A673 (cell line): Measurements from ENCODE around the gene NAPB. TPM values are rescaled to one million over a fixed set of nuclear protein-coding genes. Genes with fewer than 3 reads are reported as not detected.
A peak's percentile ranks its signal among the peaks of the same experiment; 100 is the strongest.

ENCODE experiments used
- BruUV-seq: library from RNA; stranded (reverse); fragments of 400-500 nt; replicated peaks from 2 replicates; lab custom pipeline; 2021; lab: Mats Ljungman, UMichigan
- CTCF ChIA-PET: fragments of 300-600 bp; sonication (Branson Sonifier 250); formaldehyde crosslinking; loops from one replicate; lab custom pipeline; 2022; ENCODE audit warnings: antibody characterized with exemption; lab: Charles Lee
- POLR2A ChIA-PET: fragments of 300-600 bp; sonication (Branson Sonifier 250); formaldehyde crosslinking; loops from one replicate; lab custom pipeline; 2022; ENCODE audit warnings: antibody characterized with exemption; ENCODE audit not compliant: low non-redundant PET; lab: Charles Lee
- DNase-seq: peaks from one replicate; pipeline ENCODE4 v3.0.0-alpha.2; 2015; ENCODE audit warnings: low spot score
- H3K27ac ChIP-seq: fragments of 200-600 bp; sonication (generic); 2 replicates; pipeline ENCODE4 v1.5.1; 2016; ENCODE audit warnings: mixed run types, low read depth, mild to moderate bottlenecking, mixed read lengths, antibody characterized with exemption, low read length; ENCODE audit not compliant: poor library complexity, severe bottlenecking
- H3K27me3 ChIP-seq: fragments of 200-600 bp; sonication (generic); replicated peaks from 2 replicates; pipeline ENCODE4 v1.6.1; 2017; ENCODE audit warnings: mixed run types, low read depth, mild to moderate bottlenecking, mixed read lengths, antibody characterized with exemption, low read length; ENCODE audit not compliant: insufficient read depth, poor library complexity
- H3K36me3 ChIP-seq: fragments of 200-600 bp; sonication (generic); 2 replicates; pipeline ENCODE4 v1.6.1; 2016; ENCODE audit warnings: mixed run types, mild to moderate bottlenecking, mixed read lengths, antibody characterized with exemption, low read length; ENCODE audit not compliant: insufficient read depth, poor library complexity, severe bottlenecking
- H3K4me1 ChIP-seq: fragments of 200-600 bp; sonication (generic); 2 replicates; pipeline ENCODE4 v1.6.1; 2017; ENCODE audit warnings: mixed run types, mild to moderate bottlenecking, mixed read lengths, antibody characterized with exemption, low read length; ENCODE audit not compliant: insufficient read depth, poor library complexity, severe bottlenecking
- H3K4me3 ChIP-seq: fragments of 200-600 bp; sonication (generic); 2 replicates; pipeline ENCODE4 v1.5.1; 2016; ENCODE audit warnings: low read depth, mixed run types, mild to moderate bottlenecking, mixed read lengths, low read length; ENCODE audit not compliant: poor library complexity, severe bottlenecking
- H3K9me3 ChIP-seq: fragments of 200-600 bp; sonication (generic); 2 replicates; pipeline ENCODE4 v1.6.1; 2016; ENCODE audit warnings: mixed run types, low read depth, mild to moderate bottlenecking, mixed read lengths, antibody characterized with exemption, low read length; ENCODE audit not compliant: poor library complexity, severe bottlenecking
- CTCF ChIP-seq: fragments of 300-800, 200-600 bp; sonication (generic); conservative IDR thresholded peaks from 2 replicates; pipeline ENCODE4 v1.5.1; 2017; ENCODE audit warnings: low read depth, mild to moderate bottlenecking, antibody characterized with exemption, low read length, moderate library complexity, mixed read lengths
- EZH2 ChIP-seq: fragments of 200-600 bp; sonication (generic); IDR thresholded peaks from 2 replicates; pipeline ENCODE4 v1.6.1; 2017; ENCODE audit warnings: borderline replicate concordance, low read depth, mild to moderate bottlenecking, mixed read lengths, antibody characterized with exemption, low read length; ENCODE audit not compliant: poor library complexity, severe bottlenecking
- intact Hi-C: fragments of 100-400 bp; cut with micrococcal nuclease; formaldehyde crosslinking; loops from one replicate; pipeline ENCODE4 v1.10.0; 2022; ENCODE audit not compliant: unreplicated experiment
- total RNA-seq: library from RNA; stranded (reverse); gene quantifications from 2 replicates; pipeline ENCODE4 v1.2.3, GENCODE V29; 2021

Gene NAPB
- total RNA-seq, 1 experiment from 2014 or later = 11.6 TPM

DNA sequence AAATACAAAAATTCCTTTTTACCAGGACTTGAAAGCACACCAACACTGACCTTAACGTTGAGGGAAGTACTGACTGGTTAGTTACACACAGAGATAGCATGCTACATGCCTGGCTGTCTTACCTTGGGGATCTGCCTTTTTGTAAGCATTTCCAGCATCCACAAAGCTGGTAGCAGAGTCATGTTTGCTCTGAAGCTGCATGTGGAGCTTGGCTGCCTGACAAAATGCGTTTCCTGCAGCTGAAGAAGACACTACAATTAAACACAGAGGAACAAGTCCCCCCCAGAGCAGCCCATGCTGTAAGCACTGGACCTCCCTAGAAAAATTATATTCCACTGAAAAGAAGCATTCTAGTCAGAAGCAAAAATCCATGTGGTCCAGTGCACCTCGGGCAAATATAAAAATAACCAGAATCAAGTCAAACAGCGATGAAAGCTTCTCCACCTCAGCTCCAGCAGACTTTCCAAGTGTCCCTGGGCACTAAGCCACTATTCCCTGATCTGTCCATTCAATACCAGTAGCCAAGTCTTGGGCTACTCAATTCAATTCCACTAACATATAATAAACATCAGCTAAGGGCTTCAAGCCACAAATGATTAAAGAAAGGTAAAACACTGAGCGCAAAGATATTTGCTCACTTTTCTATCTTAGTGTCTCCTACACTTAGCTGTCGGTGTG is 24.2 kb downstream of the NAPB start:
- Histone ChIP-seq H3K4me1 (no peaks in the 10 kb centered on the region), H3K27me3 (no peaks in the 10 kb centered on the region), H3K27ac (no peak overlapping the region), H3K4me3 (no peak overlapping the region), H3K9me3 (no peaks in the 10 kb centered on the region), H3K36me3 (peaks cover 18% of the 10 kb centered on the region)
- ChIA-PET POLR2A (no interaction called here), CTCF (no interaction called here)
- peak; percentile 6 for DNase-seq
- TF ChIP-seq EZH2 = no peak
- no TSS peak for BruUV-seq
- intact Hi-C loops = no loop called here

DNA sequence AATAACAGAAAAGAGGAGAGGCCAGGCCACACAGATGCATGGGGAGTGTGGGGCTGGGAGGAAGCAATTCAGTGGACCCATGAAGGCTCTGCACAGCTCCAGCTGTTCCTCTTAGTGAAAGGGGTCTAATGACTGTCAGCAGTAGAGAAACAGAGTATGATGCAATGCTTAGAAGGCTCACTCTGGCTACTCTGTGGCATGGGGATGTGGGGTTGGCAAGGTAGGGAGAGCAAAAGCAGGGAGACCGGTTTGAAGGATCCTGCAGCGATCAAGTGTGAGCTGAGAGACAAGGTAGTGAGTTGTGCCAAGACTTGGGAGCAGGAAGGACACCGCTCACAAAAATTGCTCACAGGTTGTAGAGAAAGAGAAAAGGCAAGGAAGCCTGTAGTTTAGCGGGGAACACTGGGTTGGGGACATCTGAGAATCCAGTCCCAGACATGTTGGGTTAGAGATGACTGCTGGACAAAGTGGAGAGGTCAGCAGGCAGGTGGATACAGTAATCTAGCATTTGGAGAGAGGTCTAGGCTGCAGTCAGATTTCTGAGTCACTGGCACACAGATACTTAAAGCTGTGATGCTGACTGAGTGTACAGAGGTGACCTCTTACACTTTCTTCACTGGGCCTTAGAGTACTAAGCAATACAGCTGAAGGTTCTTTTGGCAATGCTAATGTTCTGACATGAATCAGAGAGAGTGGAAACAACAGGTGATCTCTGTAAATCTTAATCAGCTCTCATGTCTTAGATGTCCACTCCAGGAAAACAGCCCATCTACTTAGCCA is 27.1 kb downstream of the NAPB start:
- BruUV-seq = no TSS peak
- no peak for TF ChIP-seq CTCF
- no peak for TF ChIP-seq EZH2
- H3K27me3 ChIP-seq = no peaks in the 10 kb centered on the region
- DNase-seq = no peak
- H3K9me3 ChIP-seq = no peaks in the 10 kb centered on the region
- H3K4me3 ChIP-seq = no peak overlapping the region
- ChIA-PET POLR2A (no interaction called here), CTCF (no interaction called here)
- peaks cover 23% of the 10 kb centered on the region for H3K36me3 ChIP-seq
- H3K27ac ChIP-seq = no peak overlapping the region
- intact Hi-C loops = no loop called here
- H3K4me1 ChIP-seq = no peaks in the 10 kb centered on the region

- Histone ChIP-seq H3K27ac (no peak overlapping the region), H3K4me3 (no peak overlapping the region), H3K36me3 (peaks cover 35% of the 10 kb centered on the region), H3K27me3 (no peaks in the 10 kb centered on the region), H3K9me3 (no peaks in the 10 kb centered on the region), H3K4me1 (no peaks in the 10 kb centered on the region)
- POLR2A ChIA-PET = no interaction called here
- no peak for DNase-seq
- CTCF ChIA-PET = no interaction called here
- intact Hi-C loops = no loop called here
- no peak for TF ChIP-seq EZH2
- no TSS peak for BruUV-seq
These were observed 29.5 kb downstream of the NAPB start for GRCh38 chr20:23391707-23392310.

GRCh38 chr20:23390091-23390774 is 31.1 kb downstream of the NAPB start:
- no peaks in the 10 kb centered on the region for H3K9me3 ChIP-seq
- no peak overlapping the region for H3K27ac ChIP-seq
- intact Hi-C loops = no loop called here
- no peak for TF ChIP-seq CTCF
- no peak for TF ChIP-seq EZH2
- H3K4me1 ChIP-seq = no peaks in the 10 kb centered on the region
- H3K36me3 ChIP-seq = peaks cover 41% of the 10 kb centered on the region
- POLR2A ChIA-PET = no interaction called here
- no peak overlapping the region for H3K4me3 ChIP-seq
- no TSS peak for BruUV-seq
- no peak for DNase-seq
- H3K27me3 ChIP-seq = no peaks in the 10 kb centered on the region
- CTCF ChIA-PET = no interaction called here
